Fibroblast of lung (primary cell): ENCODE data around the gene CPNE4. TPM values are rescaled to one million over a fixed set of nuclear protein-coding genes. Genes with fewer than 3 reads are reported as not detected.
A peak's percentile ranks its signal among the peaks of the same experiment; 100 is the strongest.

ENCODE experiments used
- DNase-seq, 2 donors: peaks; one replicate each; pipeline versions ENCODE4 v3.0.0 to v3.0.0-alpha.2; 2010; ENCODE audit warnings: low read depth in 2 of 2
- H2AFZ ChIP-seq: 2 replicates; pipeline ENCODE4 v1.5.1; 2012; ENCODE audit warnings: low read length, control low read depth, inconsistent platforms
- H3K27ac ChIP-seq: 2 replicates; pipeline ENCODE4 v1.5.1; 2011; ENCODE audit warnings: low read length, control low read depth; ENCODE audit not compliant: insufficient read depth
- H3K27me3 ChIP-seq: 2 replicates; pipeline ENCODE4 v1.5.1; 2011; ENCODE audit warnings: mild to moderate bottlenecking, low read length; ENCODE audit not compliant: control insufficient read depth, insufficient read depth
- H3K36me3 ChIP-seq: 2 replicates; pipeline ENCODE4 v1.5.1; 2011; ENCODE audit warnings: low read length; ENCODE audit not compliant: control insufficient read depth, insufficient read depth
- H3K4me1 ChIP-seq: 2 replicates; pipeline ENCODE4 v1.5.1; 2011; ENCODE audit warnings: low read length; ENCODE audit not compliant: control insufficient read depth, insufficient read depth; ENCODE audit errors: extremely low read depth
- H3K4me2 ChIP-seq: 2 replicates; pipeline ENCODE4 v1.5.1; 2011; ENCODE audit warnings: low read length, control low read depth; ENCODE audit not compliant: insufficient read depth; ENCODE audit errors: extremely low read depth
- H3K4me3 ChIP-seq, 4 experiments: fragments of 200-600 bp in 1 of 4; sonication (generic) in 1 of 4; replicated peaks in 1 of 4; 2 replicates each; pipeline ENCODE4 v1.5.1; 2011 to 2016; ENCODE audit warnings: low read length in 4 of 4, low read depth in 3 of 4, mild to moderate bottlenecking in 3 of 4, control low read depth in 2 of 4, inconsistent platforms in 1 of 4, mixed read lengths in 1 of 4; ENCODE audit not compliant: insufficient read depth in 1 of 4; ENCODE audit errors: control extremely low read depth in 1 of 4
- H3K79me2 ChIP-seq: 2 replicates; pipeline ENCODE4 v1.5.1; 2012; ENCODE audit warnings: mild to moderate bottlenecking, low read length, inconsistent platforms; ENCODE audit not compliant: control insufficient read depth, insufficient read depth
- H3K9ac ChIP-seq: 2 replicates; pipeline ENCODE4 v1.5.1; 2011; ENCODE audit warnings: mild to moderate bottlenecking, low read length, control low read depth; ENCODE audit not compliant: insufficient read depth
- H3K9me3 ChIP-seq: 2 replicates; pipeline ENCODE4 v1.5.1; 2012; ENCODE audit warnings: low read depth, low read length; ENCODE audit not compliant: control insufficient read depth, insufficient read depth
- H4K20me1 ChIP-seq: 2 replicates; pipeline ENCODE4 v1.5.1; 2011; ENCODE audit warnings: low read length; ENCODE audit not compliant: control insufficient read depth, insufficient read depth; ENCODE audit errors: extremely low read depth
- CTCF ChIP-seq, 2 donors: IDR thresholded peaks in 1 of 2; conservative IDR thresholded peaks in 1 of 2; 1 replicate in 1 of 2; 2 replicates in 1 of 2; pipeline ENCODE4 v1.5.1; 2011 to 2012; ENCODE audit warnings: low read length in 2 of 2, control low read depth in 1 of 2, inconsistent platforms in 1 of 2, low read depth in 1 of 2, mild to moderate bottlenecking in 1 of 2
- EZH2 ChIP-seq: IDR thresholded peaks from 2 replicates; pipeline ENCODE4 v1.5.1; 2012; ENCODE audit warnings: low read length, control low read depth, mild to moderate bottlenecking; ENCODE audit errors: missing control alignments
- polyA plus RNA-seq, 2 donors: library from polyadenylated mRNA; depleted of rRNA in 1 of 2; stranded (reverse) in 1 of 2; unstranded in 1 of 2; fragments of >200 nt; gene quantifications; 2 replicates each; pipeline ENCODE4 v1.2.1, GENCODE V29; 2011 to 2012; ENCODE audit warnings: missing spikeins in 1 of 2
- total RNA-seq: library from RNA; depleted of rRNA; stranded (reverse); fragments of >200 nt; gene quantifications from 2 replicates; pipeline ENCODE4 v1.2.1, GENCODE V29; 2014

Gene CPNE4
- total and polyA plus RNA-seq, 2 donors (not counting 1 experiment from before 2014, with no cell fraction given) = 0.17 TPM; not detected in 1

GRCh38 chr3:131537531-131537930 lies 497.3 kb downstream of the CPNE4 start:
- no peaks in the 10 kb centered on the region for H3K4me1 ChIP-seq
- H3K27ac ChIP-seq = no peak overlapping the region
- no peak for TF ChIP-seq CTCF (conservative IDR thresholded peaks at IDR 0.05 in 1 of 2, IDR thresholded peaks at IDR 0.05 in 1 of 2; ENCODE audit: low read depth in 1 of 2, low read length in 2 of 2)
- no peak for TF ChIP-seq EZH2
- no peak overlapping the region for H3K9ac ChIP-seq
- H2AFZ ChIP-seq = no peak overlapping the region
- H3K27me3 ChIP-seq = no peaks in the 10 kb centered on the region
- H3K4me2 ChIP-seq = no peak overlapping the region
- no peaks in the 10 kb centered on the region for H4K20me1 ChIP-seq
- H3K36me3 ChIP-seq = no peaks in the 10 kb centered on the region
- no peaks in the 10 kb centered on the region for H3K79me2 ChIP-seq
- no peaks in the 10 kb centered on the region for H3K9me3 ChIP-seq
- DNase-seq = no peak
- H3K4me3 ChIP-seq = no peak overlapping the region

GRCh38 chr3:131535596-131535995 lies 499.2 kb downstream of the CPNE4 start:
- Histone ChIP-seq H3K9me3 (no peaks in the 10 kb centered on the region), H4K20me1 (no peaks in the 10 kb centered on the region), H2AFZ (no peak overlapping the region), H3K36me3 (no peaks in the 10 kb centered on the region), H3K79me2 (no peaks in the 10 kb centered on the region), H3K4me1 (no peaks in the 10 kb centered on the region), H3K4me3 (no peak overlapping the region), H3K4me2 (no peak overlapping the region), H3K9ac (no peak overlapping the region), H3K27ac (no peak overlapping the region), H3K27me3 (no peaks in the 10 kb centered on the region)
- DNase-seq = peak; percentile 42 to 70
- TF ChIP-seq CTCF (conservative IDR thresholded peaks at IDR 0.05 in 1 of 2, IDR thresholded peaks at IDR 0.05 in 1 of 2; ENCODE audit: low read depth in 1 of 2, low read length in 2 of 2) = no peak
- no peak for TF ChIP-seq EZH2

GRCh38 chr3:131535131-131535530 lies 499.7 kb downstream of the CPNE4 start:
- Histone ChIP-seq H3K9ac (no peak overlapping the region), H3K9me3 (no peaks in the 10 kb centered on the region), H3K4me3 (no peak overlapping the region), H2AFZ (no peak overlapping the region), H4K20me1 (no peaks in the 10 kb centered on the region), H3K36me3 (no peaks in the 10 kb centered on the region), H3K27me3 (no peaks in the 10 kb centered on the region), H3K4me1 (no peaks in the 10 kb centered on the region), H3K79me2 (no peaks in the 10 kb centered on the region), H3K27ac (no peak overlapping the region), H3K4me2 (no peak overlapping the region)
- peak; percentile 20 to 65 for DNase-seq
- TF ChIP-seq CTCF (conservative IDR thresholded peaks at IDR 0.05 in 1 of 2, IDR thresholded peaks at IDR 0.05 in 1 of 2; ENCODE audit: low read depth in 1 of 2, low read length in 2 of 2) = no peak
- no peak for TF ChIP-seq EZH2
